ENCODE measurements around the gene TNPO1. TPM values are rescaled to one million over a fixed set of nuclear protein-coding genes. Genes with fewer than 3 reads are reported as not detected.

Gene TNPO1
- total and polyA plus RNA-seq, 9 of the 15 experiments (the other 6 are each of a cell fraction or from before 2014, with no cell fraction given), result 20.8 to 176 (median 97.9) TPM

GRCh38 chr5:72817671-72818266 is 1.3 kb downstream of the TNPO1 start:
- FAIRE-seq (no peak), DNase-seq (ENCODE audit: extremely low read depth in 1 of 4, low spot score in 3 of 4) (no peak), ATAC-seq (no peak)
- Histone ChIP-seq H3K36me3 (ENCODE audit: control insufficient read depth, insufficient read depth, low read length) (no peaks in the 10 kb centered on the region), H2AFZ (ENCODE audit: low read depth, low read length) (peak overlapping the region; percentile 14; the same call in 1 of the 2 replicates), H3K9ac (ENCODE audit: insufficient read depth in 1 of 2, low read depth in 2 of 2, low read length in 2 of 2) (peak overlapping the region in 1 of 2 experiments; percentile 77; a peak in 2 of 4 replicates), H3K9me1 (ENCODE audit: control insufficient read depth, insufficient read depth, low read length) (no peaks in the 10 kb centered on the region), H3K4me2 (ENCODE audit: insufficient read depth, low read length) (peak overlapping the region; percentile 95; the same call in 1 of the 2 replicates), H3K9me3 (replicated peaks; ENCODE audit: control insufficient read depth, insufficient read depth, low read depth, low read length) (no peaks in the 10 kb centered on the region), H3K4me3 (peak overlapping the region; percentile 71), H3K4me1 (replicated peaks in 1 of 2; ENCODE audit: control insufficient read depth in 2 of 2, insufficient read depth in 2 of 2, low read length in 2 of 2) (peaks cover 9 to 17% of the 10 kb centered on the region in 2 experiments; a peak in 3 of 5 replicates), H3K79me2 (ENCODE audit: control insufficient read depth, insufficient read depth, low read length) (peaks cover 27% of the 10 kb centered on the region; the same call in 2 of the 3 replicates), H3K27ac (ENCODE audit: extremely low read depth, low read depth, low read length) (no peak overlapping the region), H4K20me1 (replicated peaks; ENCODE audit: control insufficient read depth, insufficient read depth, low read length) (no peaks in the 10 kb centered on the region), H3K27me3 (ENCODE audit: control insufficient read depth in 2 of 2, insufficient read depth in 2 of 2, low read length in 2 of 2) (no peaks in the 10 kb centered on the region)
- BruUV-seq (replicated peaks), result TSS peak; percentile 53
- TF ChIP-seq ZNF311 (CRISPR knock-in tag; IDR thresholded peaks at IDR 0.05), result 0 out of 2 replicates have a peak, but pooled peaks have one; percentile 59
- TF ChIP-seq CEBPG (CRISPR knock-in tag; IDR thresholded peaks at IDR 0.05), result no peak
- 0 out of 4 replicates have a peak, but pooled peaks of 1 of the 2 experiments have one; percentile 34 for TF ChIP-seq CEBPG (tag; conservative IDR thresholded peaks at IDR 0.05 in 1 of 2, IDR thresholded peaks at IDR 0.05 in 1 of 2)
- no peak for TF ChIP-seq HBP1 (CRISPR knock-in tag; IDR thresholded peaks at IDR 0.05)
- no peak for TF ChIP-seq ILK (tag; IDR thresholded peaks at IDR 0.05; ENCODE audit: borderline replicate concordance, low read depth)
- TF ChIP-seq FOS (IDR thresholded peaks at IDR 0.05; ENCODE audit: extremely low read depth, insufficient read length), result no peak
- no peak for TF ChIP-seq RBM17 (IDR thresholded peaks at IDR 0.05; ENCODE audit: borderline replicate concordance, low read depth, low read length)
- POLR2A ChIA-PET, result interaction anchor here (0.6 to 4.1 kb wide), 6 partner anchors 9 to 464 kb away, joined by 3 to 29 read pairs (median 4); no protein-coding TSS in a partner anchor
- intact Hi-C loops (cut with micrococcal nuclease), result loop anchor here (1.0 to 10.0 kb wide), 4 partner anchors 31 to 293 kb away; no protein-coding TSS in a partner anchor
- CTCF ChIA-PET (ENCODE audit: low intra/inter-chr PET ratio), result no interaction called here
- 56% methylated on average over 6 of the region's 6 CpGs for WGBS (ENCODE audit: insufficient coverage, low coverage, missing lambda C conversion rate)
- in situ Hi-C loops (cut with MboI), result no loop called here
